ENCODE data around the gene ERAP2.

DNA sequence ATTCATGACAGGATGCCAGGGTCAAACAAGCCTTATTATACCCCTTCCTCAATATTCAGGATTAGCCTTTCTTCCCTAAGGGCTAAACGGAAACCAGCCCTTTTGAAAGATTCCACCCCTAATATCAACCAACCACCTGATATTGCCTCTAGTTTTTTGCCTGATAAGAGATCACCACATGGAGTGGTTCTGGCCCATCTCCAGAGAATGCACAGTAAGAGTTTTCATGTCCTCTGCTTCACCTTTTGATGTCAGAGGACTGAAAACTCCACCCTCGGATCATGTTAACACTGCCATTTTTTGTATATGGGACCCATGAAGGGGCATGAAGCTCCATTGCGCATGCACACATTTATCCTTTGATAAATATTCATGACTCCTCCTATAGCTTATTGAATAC is 53.8 kb downstream of the ERAP2 start:
- TF ChIP-seq CEBPB (IDR thresholded peaks at IDR 0.05) (no peak), EGR1 (IDR thresholded peaks at IDR 0.05) (no peak), EP300 (IDR thresholded peaks at IDR 0.05; ENCODE audit: borderline replicate concordance) (no peak), YY1 (IDR thresholded peaks at IDR 0.05; ENCODE audit: low read depth) (no peak), RAD21 (IDR thresholded peaks at IDR 0.05; ENCODE audit: low read depth) (no peak), TAF1 (IDR thresholded peaks at IDR 0.05; ENCODE audit: low read depth) (no peak), TCF12 (IDR thresholded peaks at IDR 0.05; ENCODE audit: low read depth) (no peak), CREB1 (IDR thresholded peaks at IDR 0.05; ENCODE audit: low read depth) (no peak)
- TF ChIP-seq, protein P1, sequence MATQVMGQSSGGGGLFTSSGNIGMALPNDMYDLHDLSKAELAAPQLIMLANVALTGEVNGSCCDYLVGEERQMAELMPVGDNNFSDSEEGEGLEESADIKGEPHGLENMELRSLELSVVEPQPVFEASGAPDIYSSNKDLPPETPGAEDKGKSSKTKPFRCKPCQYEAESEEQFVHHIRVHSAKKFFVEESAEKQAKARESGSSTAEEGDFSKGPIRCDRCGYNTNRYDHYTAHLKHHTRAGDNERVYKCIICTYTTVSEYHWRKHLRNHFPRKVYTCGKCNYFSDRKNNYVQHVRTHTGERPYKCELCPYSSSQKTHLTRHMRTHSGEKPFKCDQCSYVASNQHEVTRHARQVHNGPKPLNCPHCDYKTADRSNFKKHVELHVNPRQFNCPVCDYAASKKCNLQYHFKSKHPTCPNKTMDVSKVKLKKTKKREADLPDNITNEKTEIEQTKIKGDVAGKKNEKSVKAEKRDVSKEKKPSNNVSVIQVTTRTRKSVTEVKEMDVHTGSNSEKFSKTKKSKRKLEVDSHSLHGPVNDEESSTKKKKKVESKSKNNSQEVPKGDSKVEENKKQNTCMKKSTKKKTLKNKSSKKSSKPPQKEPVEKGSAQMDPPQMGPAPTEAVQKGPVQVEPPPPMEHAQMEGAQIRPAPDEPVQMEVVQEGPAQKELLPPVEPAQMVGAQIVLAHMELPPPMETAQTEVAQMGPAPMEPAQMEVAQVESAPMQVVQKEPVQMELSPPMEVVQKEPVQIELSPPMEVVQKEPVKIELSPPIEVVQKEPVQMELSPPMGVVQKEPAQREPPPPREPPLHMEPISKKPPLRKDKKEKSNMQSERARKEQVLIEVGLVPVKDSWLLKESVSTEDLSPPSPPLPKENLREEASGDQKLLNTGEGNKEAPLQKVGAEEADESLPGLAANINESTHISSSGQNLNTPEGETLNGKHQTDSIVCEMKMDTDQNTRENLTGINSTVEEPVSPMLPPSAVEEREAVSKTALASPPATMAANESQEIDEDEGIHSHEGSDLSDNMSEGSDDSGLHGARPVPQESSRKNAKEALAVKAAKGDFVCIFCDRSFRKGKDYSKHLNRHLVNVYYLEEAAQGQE (IDR thresholded peaks at IDR 0.05; ENCODE audit: low read depth): no peak
- TF ChIP-seq, protein P2, sequence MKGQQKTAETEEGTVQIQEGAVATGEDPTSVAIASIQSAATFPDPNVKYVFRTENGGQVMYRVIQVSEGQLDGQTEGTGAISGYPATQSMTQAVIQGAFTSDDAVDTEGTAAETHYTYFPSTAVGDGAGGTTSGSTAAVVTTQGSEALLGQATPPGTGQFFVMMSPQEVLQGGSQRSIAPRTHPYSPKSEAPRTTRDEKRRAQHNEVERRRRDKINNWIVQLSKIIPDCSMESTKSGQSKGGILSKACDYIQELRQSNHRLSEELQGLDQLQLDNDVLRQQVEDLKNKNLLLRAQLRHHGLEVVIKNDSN (IDR thresholded peaks at IDR 0.05): no peak
- TF ChIP-seq, protein P3, sequence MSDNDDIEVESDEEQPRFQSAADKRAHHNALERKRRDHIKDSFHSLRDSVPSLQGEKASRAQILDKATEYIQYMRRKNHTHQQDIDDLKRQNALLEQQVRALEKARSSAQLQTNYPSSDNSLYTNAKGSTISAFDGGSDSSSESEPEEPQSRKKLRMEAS (IDR thresholded peaks at IDR 0.05): no peak
